Breast epithelium (tissue), 4 donors: Measurements from ENCODE around the gene RIMBP2. TPM values are rescaled to one million over a fixed set of nuclear protein-coding genes. Genes with fewer than 3 reads are reported as not detected.

Source experiments
- DNase-seq, 2 donors: peaks; one replicate each; pipeline ENCODE4 v3.0.0-alpha.2; 2019; ENCODE audit warnings: low spot score in 2 of 2
- H3K27ac ChIP-seq, 2 donors: fragments of 200-600 bp; sonication (generic) in 1 of 2; one replicate each; pipeline ENCODE4 v1.5.1; 2016 to 2019; ENCODE audit warnings: mild to moderate bottlenecking in 1 of 2
- H3K27me3 ChIP-seq, 2 donors: fragments of 200-600 bp; sonication (generic) in 1 of 2; one replicate each; pipeline versions ENCODE4 v1.5.1 to v1.6.0; 2017 to 2019; ENCODE audit warnings: control low read depth in 1 of 2, mild to moderate bottlenecking in 1 of 2
- H3K36me3 ChIP-seq: fragments of 200-600 bp; one replicate; pipeline ENCODE4 v1.5.1; 2019
- H3K4me1 ChIP-seq, 2 donors: fragments of 200-600 bp; sonication (generic); one replicate each; pipeline ENCODE4 v1.5.1; 2016 to 2019; ENCODE audit warnings: control low read depth in 1 of 2
- H3K4me3 ChIP-seq, 3 donors: fragments of 200-600 bp; sonication (generic); 1 replicate in 2 of 3; 2 replicates in 1 of 3; pipeline ENCODE4 v1.5.1; 2016 to 2019; ENCODE audit warnings: mild to moderate bottlenecking in 3 of 3, moderate library complexity in 2 of 3
- H3K9me3 ChIP-seq, 2 donors: fragments of 200-600 bp; sonication (generic) in 1 of 2; one replicate each; pipeline ENCODE4 v1.5.1; 2016 to 2019; ENCODE audit warnings: control low read depth in 1 of 2
- POLR2A ChIP-seq: fragments of 450-650 bp; IDR thresholded peaks from one replicate; pipeline ENCODE4 v1.6.1; 2016; ENCODE audit warnings: antibody characterized with exemption, mild to moderate bottlenecking, moderate library complexity
- POLR2AphosphoS5 ChIP-seq, 3 donors: sonication (generic); formaldehyde crosslinking; IDR thresholded peaks; one replicate each; pipeline ENCODE4 v1.6.1; 2017; ENCODE audit warnings: antibody characterized with exemption in 3 of 3
- intact Hi-C: fragments of 100-400 bp; cut with DNase I; formaldehyde crosslinking; loops from one replicate; pipeline ENCODE4 v1.15.1; 2023; ENCODE audit warnings: low total_unique reads
- total RNA-seq, 3 donors: library from RNA; depleted of rRNA; stranded (reverse); fragments of >200 nt; gene quantifications; one replicate each; pipeline ENCODE4 v1.1.0, GENCODE V29; 2016
- TF ChIP-seq, protein P1 (sequence below), 3 donors: fragments of 450-650 bp; IDR thresholded peaks; one replicate each; pipeline ENCODE4 v1.5.1; 2016 to 2017; ENCODE audit warnings: antibody characterized with exemption in 3 of 3, mild to moderate bottlenecking in 3 of 3, moderate library complexity in 3 of 3

RIMBP2 gene
- total RNA-seq, 3 donors from 2014 or later = under 0.01 to 0.59 (median under 0.01) TPM

DNA sequence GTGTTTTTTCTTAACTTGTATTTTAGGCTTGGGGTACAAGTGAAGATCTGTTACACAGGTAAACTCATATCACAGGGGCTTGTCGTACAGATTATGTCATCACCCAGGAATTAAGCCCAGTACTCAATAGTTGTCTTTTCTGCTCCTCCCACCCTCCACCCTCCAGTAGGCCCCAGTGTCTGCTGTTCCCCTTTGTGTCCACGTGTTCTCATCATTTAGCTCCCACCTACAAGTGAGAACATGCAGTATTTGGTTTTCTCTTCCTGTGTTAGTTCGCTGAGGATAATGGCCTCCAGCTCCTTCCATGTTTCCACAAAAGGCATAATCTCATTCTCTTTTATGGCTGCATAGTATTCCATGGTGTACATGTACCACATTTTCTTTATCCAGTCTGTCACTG is 166.7 kb downstream of the RIMBP2 start:
- intact Hi-C loops = no loop called here

DNA sequence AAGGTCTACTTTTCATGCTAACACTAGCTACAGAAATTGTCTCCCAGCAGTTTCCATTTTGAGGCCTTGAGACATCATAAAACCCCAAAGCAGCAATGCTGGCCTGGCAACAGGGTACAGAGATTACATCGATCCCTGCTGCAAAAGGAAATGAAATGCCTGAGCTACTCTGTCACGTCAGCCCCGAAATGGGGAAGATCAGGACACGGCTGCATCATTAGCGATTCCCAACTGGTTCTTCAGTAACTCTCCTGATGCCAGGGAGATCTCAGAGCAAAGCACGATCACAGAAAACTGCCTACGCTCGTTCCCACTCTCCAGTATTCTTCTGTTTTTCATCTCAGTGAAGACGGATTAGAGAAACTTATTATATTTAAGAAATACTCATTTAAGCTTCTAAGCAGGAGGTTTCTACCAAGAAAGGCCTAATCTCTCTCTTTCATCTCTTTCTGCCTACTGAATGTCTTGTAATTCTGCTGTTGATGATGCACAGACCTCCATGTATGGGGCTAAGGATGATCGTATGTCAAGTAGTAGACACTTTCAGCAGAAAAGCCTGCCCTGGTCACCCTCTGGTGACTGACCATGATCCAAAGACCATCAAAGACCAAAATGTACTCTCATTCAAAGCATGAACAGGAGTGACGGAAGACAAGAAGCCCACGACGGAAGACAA is 168.5 kb downstream of the RIMBP2 start:
- TF ChIP-seq, protein P1, sequence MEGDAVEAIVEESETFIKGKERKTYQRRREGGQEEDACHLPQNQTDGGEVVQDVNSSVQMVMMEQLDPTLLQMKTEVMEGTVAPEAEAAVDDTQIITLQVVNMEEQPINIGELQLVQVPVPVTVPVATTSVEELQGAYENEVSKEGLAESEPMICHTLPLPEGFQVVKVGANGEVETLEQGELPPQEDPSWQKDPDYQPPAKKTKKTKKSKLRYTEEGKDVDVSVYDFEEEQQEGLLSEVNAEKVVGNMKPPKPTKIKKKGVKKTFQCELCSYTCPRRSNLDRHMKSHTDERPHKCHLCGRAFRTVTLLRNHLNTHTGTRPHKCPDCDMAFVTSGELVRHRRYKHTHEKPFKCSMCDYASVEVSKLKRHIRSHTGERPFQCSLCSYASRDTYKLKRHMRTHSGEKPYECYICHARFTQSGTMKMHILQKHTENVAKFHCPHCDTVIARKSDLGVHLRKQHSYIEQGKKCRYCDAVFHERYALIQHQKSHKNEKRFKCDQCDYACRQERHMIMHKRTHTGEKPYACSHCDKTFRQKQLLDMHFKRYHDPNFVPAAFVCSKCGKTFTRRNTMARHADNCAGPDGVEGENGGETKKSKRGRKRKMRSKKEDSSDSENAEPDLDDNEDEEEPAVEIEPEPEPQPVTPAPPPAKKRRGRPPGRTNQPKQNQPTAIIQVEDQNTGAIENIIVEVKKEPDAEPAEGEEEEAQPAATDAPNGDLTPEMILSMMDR (IDR thresholded peaks at IDR 0.05) = no peak
- TF ChIP-seq POLR2A (no peak), POLR2AphosphoS5 (IDR thresholded peaks at IDR 0.05) (no peak)
- Histone ChIP-seq H3K4me1 (no peaks in the 10 kb centered on the region), H3K9me3 (peaks cover 0 to 18% of the 10 kb centered on the region in 2 donors), H3K27me3 (no peaks in the 10 kb centered on the region), H3K4me3 (no peak overlapping the region), H3K36me3 (no peaks in the 10 kb centered on the region), H3K27ac (no peak overlapping the region)
- intact Hi-C loops = no loop called here
- no peak for DNase-seq

More for the DNA sequence above, 166.7 kb downstream of the RIMBP2 start:
- no peaks in the 10 kb centered on the region for H3K4me1 ChIP-seq
- no peaks in the 10 kb centered on the region for H3K27me3 ChIP-seq
- H3K4me3 ChIP-seq = no peak overlapping the region
- no peaks in the 10 kb centered on the region for H3K36me3 ChIP-seq
- H3K9me3 ChIP-seq = peaks cover 0 to 18% of the 10 kb centered on the region in 2 donors
- no peak for DNase-seq
- TF ChIP-seq POLR2A (no peak), POLR2AphosphoS5 (IDR thresholded peaks at IDR 0.05) (no peak)
- TF ChIP-seq, protein P1 (IDR thresholded peaks at IDR 0.05) = no peak
- H3K27ac ChIP-seq = no peak overlapping the region

DNA sequence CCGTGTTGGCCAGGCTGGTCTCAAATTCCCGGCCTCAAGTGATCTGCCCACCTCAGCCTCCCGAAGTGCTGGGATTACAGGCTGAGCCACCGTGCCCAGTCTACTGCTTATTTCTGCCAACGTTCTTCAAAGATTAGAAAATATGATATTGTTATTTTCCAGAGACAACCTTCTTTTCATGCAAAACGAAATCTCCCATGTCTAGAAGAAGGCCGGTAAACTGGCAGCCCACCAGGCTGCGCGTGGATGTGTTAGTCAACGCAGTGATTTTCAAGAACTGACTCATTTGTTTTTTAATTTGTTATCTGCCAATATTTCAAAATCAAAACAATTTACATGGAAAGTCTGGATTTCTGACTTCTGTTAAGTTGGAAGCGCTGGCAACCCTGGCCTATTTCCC is 169.6 kb downstream of the RIMBP2 start:
- Histone ChIP-seq H3K27ac (no peak overlapping the region), H3K36me3 (no peaks in the 10 kb centered on the region), H3K4me3 (no peak overlapping the region), H3K9me3 (peaks cover 0 to 19% of the 10 kb centered on the region in 2 donors), H3K4me1 (no peaks in the 10 kb centered on the region), H3K27me3 (no peaks in the 10 kb centered on the region)
- DNase-seq = no peak
- intact Hi-C loops = no loop called here
- TF ChIP-seq, protein P1 (IDR thresholded peaks at IDR 0.05) = no peak
- TF ChIP-seq POLR2AphosphoS5 (IDR thresholded peaks at IDR 0.05) (no peak), POLR2A (no peak)

DNA sequence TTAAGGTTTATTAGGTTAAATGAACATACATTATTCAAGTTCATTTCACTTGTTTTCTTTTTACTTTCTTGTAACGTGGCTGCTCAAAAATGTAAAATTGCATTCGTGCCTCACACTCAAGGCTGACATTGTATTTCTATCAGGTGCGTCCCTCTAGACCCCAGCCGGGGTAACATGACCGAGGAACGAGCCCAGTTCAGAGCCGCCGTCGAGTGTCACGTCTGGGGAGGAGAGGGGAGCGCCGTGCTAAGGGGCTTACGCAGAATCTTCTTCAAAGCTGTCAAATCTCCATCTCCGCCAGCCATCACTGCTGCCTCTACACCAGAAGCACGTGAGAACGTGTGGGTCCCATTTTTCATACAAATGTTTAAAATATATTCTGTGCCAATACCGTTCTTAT is 170.6 kb downstream of the RIMBP2 start:
- H3K27me3 ChIP-seq = no peaks in the 10 kb centered on the region
- no peaks in the 10 kb centered on the region for H3K36me3 ChIP-seq
- TF ChIP-seq POLR2AphosphoS5 (IDR thresholded peaks at IDR 0.05) = no peak
- TF ChIP-seq, protein P1 (IDR thresholded peaks at IDR 0.05) = no peak
- no peak for TF ChIP-seq POLR2A
- DNase-seq = no peak
- no peak overlapping the region for H3K4me3 ChIP-seq
- H3K4me1 ChIP-seq = no peaks in the 10 kb centered on the region
- peaks cover 0 to 17% of the 10 kb centered on the region in 2 donors for H3K9me3 ChIP-seq
- intact Hi-C loops = no loop called here
- H3K27ac ChIP-seq = no peak overlapping the region

DNA sequence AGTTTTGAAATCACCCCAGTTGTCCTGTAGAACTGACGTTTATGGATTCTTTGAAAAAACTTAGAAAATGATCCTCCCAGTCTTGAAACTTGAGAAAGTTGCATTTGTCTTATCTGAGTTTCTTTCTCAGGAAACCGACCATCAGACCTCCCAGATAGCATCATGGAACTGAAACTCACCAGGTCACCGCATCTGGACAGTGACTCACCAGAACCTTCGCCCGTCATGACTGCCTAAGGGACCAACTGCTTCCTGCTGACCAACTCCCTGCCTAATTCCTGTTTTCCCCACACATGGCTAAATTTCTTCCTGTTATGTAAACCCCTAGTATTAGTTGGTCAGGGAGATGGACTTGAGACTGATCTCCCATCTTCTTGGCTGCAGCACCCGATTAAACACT is 175.7 kb downstream of the RIMBP2 start:
- Histone ChIP-seq H3K4me3 (no peak overlapping the region), H3K36me3 (no peaks in the 10 kb centered on the region), H3K9me3 (peaks cover 3 to 22% of the 10 kb centered on the region in 2 donors), H3K27me3 (no peaks in the 10 kb centered on the region), H3K27ac (no peak overlapping the region), H3K4me1 (no peaks in the 10 kb centered on the region)
- no peak for TF ChIP-seq POLR2A
- TF ChIP-seq POLR2AphosphoS5 (IDR thresholded peaks at IDR 0.05) = no peak
- TF ChIP-seq, protein P1 (IDR thresholded peaks at IDR 0.05) = no peak
- intact Hi-C loops = no loop called here
- DNase-seq = no peak
